ENCODE results near the gene SMIM44.

Gene SMIM44

DNA sequence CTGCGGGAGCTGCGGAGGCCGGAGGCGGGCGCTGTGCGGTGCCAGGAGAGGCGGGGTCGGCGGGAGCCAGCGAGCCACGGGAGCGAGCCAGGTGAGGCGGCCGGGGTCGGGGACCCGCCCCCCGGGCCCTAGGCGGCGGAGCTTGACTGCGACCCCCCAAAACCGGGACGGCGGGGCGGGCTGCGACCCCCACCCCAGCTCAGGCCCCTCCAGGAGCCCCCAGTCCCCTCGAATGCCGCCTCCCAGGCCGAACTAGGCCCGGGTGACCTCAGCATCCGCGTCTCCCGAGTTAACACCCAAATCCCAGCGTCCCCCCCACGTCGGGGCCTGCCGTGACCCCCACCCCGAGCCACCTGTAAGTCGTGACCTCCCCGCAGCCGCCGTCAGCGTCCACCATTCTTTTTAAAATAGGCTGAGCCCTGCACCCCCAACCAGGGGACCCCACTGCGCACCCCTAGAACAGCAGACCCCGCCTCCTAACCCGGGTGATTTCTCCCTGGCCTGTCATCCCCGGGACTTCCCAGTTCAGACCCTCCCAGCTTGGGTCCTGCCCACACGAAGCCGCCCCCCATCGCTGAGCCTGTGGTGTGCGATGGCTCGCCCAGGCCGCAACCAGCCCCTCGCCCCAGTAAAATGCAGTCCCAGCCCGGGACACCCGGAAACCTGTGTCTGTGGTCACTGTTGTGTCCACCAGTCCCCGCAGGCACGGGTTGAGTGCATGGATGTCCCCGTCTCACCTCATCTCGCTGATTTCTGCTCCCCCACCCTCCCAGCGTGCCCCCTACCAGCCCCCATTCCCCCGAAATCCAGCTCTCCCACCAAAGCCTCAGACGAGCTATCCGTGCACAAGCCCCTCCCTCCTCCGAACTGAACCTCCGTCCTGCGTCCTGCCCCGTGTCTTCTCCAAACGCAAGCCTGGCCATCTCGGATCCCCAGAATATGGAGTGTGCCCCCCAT lies 23.4 kb upstream of the SMIM44 start:
- DNase-seq (ENCODE audit: insufficient read length, low spot score) = no peak
- TF ChIP-seq, protein P1, sequence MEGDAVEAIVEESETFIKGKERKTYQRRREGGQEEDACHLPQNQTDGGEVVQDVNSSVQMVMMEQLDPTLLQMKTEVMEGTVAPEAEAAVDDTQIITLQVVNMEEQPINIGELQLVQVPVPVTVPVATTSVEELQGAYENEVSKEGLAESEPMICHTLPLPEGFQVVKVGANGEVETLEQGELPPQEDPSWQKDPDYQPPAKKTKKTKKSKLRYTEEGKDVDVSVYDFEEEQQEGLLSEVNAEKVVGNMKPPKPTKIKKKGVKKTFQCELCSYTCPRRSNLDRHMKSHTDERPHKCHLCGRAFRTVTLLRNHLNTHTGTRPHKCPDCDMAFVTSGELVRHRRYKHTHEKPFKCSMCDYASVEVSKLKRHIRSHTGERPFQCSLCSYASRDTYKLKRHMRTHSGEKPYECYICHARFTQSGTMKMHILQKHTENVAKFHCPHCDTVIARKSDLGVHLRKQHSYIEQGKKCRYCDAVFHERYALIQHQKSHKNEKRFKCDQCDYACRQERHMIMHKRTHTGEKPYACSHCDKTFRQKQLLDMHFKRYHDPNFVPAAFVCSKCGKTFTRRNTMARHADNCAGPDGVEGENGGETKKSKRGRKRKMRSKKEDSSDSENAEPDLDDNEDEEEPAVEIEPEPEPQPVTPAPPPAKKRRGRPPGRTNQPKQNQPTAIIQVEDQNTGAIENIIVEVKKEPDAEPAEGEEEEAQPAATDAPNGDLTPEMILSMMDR (IDR thresholded peaks at IDR 0.05; ENCODE audit: insufficient read depth, missing control alignments) = no peak
- no peak for FAIRE-seq

DNA sequence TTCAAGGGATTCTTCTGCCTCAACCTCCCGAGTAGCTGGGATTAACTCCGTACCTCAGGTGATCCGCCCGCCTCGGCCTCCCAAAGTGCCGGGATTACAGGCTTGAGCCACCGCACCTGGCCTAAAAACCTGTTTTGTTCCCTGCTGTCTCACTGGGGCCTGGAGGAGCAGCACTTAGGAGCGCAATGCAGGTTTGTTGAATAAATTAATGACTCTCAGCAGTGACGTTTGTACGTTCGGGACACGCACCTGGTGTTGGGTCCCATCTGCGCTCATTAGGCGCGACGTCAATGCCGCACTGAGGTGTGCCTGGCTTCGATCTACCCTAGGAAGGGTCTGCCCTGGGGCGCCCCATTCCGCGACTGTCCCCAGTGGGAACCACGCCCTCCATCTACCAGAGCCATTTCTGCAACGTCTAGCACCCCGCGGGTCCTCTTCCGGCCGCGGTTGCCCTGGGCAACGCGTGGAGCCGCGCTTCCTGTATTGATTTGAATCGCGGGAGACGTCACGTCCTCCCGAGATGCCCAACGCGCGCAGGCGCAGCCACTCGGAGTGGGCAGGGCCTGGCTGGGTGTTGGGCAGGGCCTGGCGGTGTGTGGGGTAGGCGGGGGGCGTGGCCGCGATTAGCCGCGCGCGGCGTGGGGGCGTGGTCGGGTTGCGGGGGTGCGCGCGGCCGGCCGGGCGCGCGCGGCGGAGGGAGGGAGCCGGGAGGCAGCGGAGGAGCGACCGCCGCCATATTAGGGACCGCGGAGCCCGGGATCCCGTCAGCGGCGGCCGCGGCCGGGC lies 22.6 kb upstream of the SMIM44 start, which contains the start of gene FZR1:
TSS of gene FZR1 (plus strand) at position 714 of the 786 bp plus-strand sequence. CDS start 16,679 bp downstream, outside the sequence.
- FAIRE-seq = no peak
- TF ChIP-seq, protein P1 (IDR thresholded peaks at IDR 0.05; ENCODE audit: insufficient read depth, missing control alignments) = no peak
- peak; percentile 99 for DNase-seq (ENCODE audit: insufficient read length, low spot score)

DNA sequence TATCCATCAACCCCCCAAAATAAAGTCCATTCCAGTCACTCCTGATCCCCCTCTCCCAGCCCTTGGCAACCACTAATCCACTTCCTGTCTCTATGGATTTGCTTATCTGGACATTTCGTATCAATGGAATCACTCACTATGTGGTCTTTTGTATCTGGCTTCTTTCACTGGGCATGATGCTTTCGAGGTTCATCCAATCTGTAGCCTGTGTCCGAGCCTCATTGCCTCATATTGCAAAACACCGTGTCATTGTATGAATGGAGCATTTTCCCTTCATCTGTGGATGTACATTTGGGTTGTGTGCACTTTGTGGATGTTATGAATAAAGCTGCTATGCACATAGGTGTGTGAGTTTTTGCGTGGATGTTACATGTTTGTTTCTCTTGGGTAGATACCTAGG lies 21.5 kb upstream of the SMIM44 start:
- TF ChIP-seq, protein P1 (IDR thresholded peaks at IDR 0.05; ENCODE audit: insufficient read depth, missing control alignments) = no peak
- FAIRE-seq (no peak), DNase-seq (ENCODE audit: insufficient read length, low spot score) (no peak)

DNA sequence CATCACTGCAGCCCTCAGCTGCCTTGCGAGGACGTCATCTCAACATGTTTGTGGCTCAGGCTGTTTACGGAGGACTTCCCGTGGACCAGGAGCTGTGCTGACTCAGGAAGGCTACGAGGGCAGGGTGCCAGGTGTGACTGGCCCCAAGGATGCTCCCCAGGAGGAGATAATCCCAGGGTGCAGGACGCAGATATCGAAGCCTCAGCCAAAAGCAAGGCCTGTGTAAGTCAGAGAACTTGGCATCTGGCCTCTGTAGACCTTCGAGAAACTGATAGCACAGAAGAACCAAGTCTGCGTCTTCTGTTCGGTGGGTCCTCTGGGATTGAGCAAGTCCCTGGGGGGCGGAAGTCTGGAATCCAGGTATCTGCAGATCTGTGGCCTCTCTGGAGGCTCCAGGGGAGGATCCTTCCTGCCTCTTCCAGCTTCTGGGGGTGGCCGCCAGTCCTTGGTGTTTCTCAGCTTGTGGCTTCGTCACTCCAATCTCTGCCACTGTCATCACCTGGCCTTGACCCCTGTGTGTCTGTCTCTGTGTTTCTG lies 19.9 kb upstream of the SMIM44 start:
- TF ChIP-seq, protein P1 (IDR thresholded peaks at IDR 0.05; ENCODE audit: insufficient read depth, missing control alignments) = no peak
- DNase-seq (ENCODE audit: insufficient read length, low spot score) (no peak), FAIRE-seq (no peak)

DNA sequence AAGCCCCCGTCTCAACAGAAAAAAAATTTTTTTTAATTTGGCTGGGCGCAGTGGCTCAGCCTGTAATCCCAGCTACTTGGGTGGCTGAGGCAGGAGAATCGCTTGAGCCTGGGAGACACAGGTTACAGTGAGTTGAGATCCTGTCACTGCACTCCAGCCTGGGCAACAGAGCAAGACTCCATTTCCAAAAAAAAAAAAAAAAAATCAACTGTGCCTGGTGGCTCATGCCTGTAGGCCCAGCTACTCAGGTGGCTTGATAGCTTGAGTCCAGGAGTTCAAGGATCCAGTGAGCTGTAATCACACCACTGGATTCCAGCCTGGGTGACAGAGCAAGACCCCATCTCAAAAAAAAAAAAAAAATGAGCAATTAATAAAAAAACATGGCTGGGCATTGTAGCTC lies 18.5 kb upstream of the SMIM44 start:
- DNase-seq (ENCODE audit: insufficient read length, low spot score) (no peak), FAIRE-seq (no peak)
- TF ChIP-seq, protein P1 (IDR thresholded peaks at IDR 0.05; ENCODE audit: insufficient read depth, missing control alignments) = no peak

DNA sequence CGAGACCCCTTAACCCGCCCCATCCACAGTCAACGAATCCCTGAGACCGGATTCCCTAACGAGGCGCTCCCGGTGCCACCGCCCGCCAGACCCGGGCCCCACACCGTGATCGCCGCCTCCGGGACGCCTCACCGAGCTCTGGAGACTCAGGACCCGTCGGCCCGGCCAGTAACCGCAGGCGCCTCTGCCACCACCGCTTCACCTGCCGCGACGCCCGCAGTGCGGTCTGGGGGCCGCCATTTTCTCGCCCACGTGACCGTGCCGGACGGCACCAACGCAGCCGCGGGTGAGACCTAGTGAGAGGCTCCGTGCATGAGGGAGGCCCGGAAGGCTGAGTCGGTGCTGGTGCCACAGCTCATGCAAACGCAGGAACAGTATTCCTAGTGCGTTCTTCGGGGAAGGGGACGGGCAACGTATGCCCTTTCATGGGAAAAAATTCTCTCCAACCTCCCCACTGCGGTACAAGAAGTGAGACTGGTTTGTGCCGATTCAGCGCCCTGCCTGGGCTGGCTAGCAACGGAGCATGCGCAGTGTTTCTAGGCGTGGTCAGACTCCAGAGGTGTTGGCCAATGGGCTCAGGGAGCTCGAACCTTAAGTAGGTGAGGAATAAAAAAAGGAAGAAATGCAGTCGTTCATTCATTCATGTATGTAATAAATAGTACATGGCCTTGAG lies 17.3 kb upstream of the SMIM44 start, which contains the start of gene DOHH:
TSS of gene DOHH (minus strand) at position 246 of the 673 bp plus-strand sequence. CDS start 3,860 bp downstream, outside the sequence.
- peak; percentile 99 for DNase-seq (ENCODE audit: insufficient read length, low spot score)
- TF ChIP-seq, protein P1 (IDR thresholded peaks at IDR 0.05; ENCODE audit: insufficient read depth, missing control alignments) = no peak
- peak; percentile 64 for FAIRE-seq
